Measurements from ENCODE around the gene OR4A47. TPM values are rescaled to one million over a fixed set of nuclear protein-coding genes. Genes with fewer than 3 reads are reported as not detected.

The OR4A47 gene, protein sequence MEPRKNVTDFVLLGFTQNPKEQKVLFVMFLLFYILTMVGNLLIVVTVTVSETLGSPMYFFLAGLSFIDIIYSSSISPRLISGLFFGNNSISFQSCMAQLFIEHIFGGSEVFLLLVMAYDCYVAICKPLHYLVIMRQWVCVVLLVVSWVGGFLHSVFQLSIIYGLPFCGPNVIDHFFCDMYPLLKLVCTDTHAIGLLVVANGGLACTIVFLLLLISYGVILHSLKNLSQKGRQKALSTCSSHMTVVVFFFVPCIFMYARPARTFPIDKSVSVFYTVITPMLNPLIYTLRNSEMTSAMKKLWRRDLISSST
- total RNA-seq = not detected in 2 replicates

GRCh38 chr11:48488493-48488892, at the start of gene OR4A47:
OR4A47 (plus strand) TSS chr11:48488793; CDS start chr11:48488793, 0 bp downstream.

Other genes starting within 250 kb of the OR4A47 start
- gene OR4X2, start 243.7 kb upstream of the OR4A47 start, total RNA-seq = not detected in 2 replicates
- gene OR4X1, start 224.9 kb upstream of the OR4A47 start, total RNA-seq = not detected in 2 replicates
- gene OR4S1, start 182.6 kb upstream of the OR4A47 start, total RNA-seq = not detected in 2 replicates
- not detected in 2 replicates for gene OR4C3, start 163.9 kb upstream of the OR4A47 start, total RNA-seq
- gene OR4C5, start 122.3 kb upstream of the OR4A47 start, total RNA-seq = not detected in 2 replicates

Measured in regular cardiac myocyte (primary cell).